Measurements from ENCODE around the gene IFIT1B. TPM values are rescaled to one million over a fixed set of nuclear protein-coding genes. Genes with fewer than 3 reads are reported as not detected.
"Not testable (repeated sequence)": the region's sequence is repeated elsewhere in the genome, so short reads cannot be mapped to it uniquely, and the experiment has no call there.

The IFIT1B gene, protein sequence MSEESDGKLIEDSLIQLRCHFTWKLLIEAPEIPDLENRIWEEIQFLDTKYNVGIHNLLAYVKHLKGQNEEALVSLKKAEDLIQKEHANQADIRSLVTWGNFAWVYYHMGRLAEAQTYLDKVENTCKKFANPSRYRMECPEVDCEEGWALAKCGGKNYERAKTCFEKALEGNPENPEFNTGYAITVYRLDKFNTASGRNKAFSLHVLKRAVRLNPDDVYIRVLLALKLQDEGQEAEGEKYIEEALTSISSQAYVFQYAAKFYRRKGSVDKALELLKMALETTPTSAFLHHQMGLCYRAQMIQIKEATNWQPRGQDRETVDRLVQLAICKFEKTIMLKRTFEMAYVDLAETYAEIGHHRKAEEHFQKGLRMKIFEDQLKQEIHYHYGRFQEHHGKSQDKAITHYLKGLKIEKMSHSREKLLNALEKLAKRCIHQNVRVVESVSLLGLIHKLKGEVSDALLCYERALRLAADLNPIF
- total RNA-seq = under 0.01 TPM

DNA sequence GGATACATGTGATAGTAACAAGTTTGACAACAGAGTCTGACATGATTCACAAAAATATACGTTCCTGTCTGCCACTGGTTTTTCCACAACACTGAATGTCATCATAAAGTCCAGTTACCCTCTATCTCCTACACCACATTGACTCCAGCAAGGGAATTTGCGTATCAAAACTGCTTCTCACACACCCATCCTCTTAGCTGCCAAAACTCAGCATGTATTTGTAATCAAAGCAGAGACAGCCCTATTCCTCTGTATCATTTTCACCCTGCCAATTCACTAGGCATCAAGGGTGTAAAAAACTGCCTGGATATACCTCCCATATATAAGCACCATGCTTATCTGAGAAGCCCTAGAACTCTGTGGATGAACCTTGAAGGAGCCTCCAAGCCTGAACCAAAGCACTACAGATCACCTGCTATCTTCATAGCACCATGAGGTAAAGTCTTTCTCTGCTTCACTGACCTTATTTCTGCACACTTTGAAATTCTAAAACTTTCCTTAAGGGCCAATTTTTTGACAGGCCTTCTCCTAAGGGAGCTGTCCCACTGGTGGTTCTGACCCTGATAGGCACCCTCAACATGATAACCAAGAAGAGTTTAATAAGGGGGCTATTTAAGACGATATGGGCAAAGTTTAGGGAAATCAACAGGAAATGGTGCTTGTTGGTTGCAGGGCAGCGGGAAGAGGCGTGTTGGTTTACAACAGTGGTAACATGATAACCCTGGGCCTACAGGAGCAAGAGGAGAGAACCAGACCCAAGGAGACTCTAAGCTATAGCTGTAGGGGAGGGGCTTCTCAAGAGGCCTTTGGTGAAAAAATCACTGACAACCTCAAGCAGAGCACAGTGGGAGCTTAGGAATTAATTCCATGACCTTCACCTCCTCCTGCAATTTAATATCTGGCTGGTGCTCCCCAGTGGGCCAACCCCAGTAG, at the start of gene IFIT1B:
IFIT1B (plus strand) TSS at position 352 of the 933 bp plus-strand sequence; CDS start at position 432, 80 bp downstream.
- DNase-seq (ENCODE audit: low read depth in 2 of 3, low spot score in 2 of 3) = no peak

- no peak for DNase-seq (ENCODE audit: low read depth in 2 of 3, low spot score in 2 of 3)
Measured at GRCh38 chr10:89329151-89329550, 48.7 kb upstream of the IFIT1B start.

DNA sequence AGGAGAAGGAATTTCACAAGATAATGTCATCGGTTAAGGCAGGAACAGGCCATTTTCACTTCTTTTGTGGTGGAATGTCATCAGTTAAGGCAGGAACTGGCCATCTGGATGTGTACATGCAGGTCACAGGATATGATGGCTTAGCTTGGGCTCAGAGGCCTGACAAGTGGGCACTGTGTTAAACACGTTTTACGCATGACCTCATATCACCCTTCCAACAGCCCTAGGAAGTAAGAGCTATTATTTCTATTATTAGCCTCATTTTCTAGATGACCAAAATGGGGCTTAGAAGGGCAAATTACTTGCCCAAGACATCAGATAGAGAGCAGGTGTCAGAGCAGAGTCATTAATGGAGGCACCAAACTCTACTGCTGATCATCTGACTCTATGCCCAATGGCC, 47.8 kb upstream of the IFIT1B start:
- not testable (repeated sequence) for DNase-seq (ENCODE audit: low read depth in 2 of 3, low spot score in 2 of 3)

GRCh38 chr10:89330537-89331212, 47.2 kb upstream of the IFIT1B start:
- DNase-seq (ENCODE audit: low read depth in 2 of 3, low spot score in 2 of 3) = no peak

DNA sequence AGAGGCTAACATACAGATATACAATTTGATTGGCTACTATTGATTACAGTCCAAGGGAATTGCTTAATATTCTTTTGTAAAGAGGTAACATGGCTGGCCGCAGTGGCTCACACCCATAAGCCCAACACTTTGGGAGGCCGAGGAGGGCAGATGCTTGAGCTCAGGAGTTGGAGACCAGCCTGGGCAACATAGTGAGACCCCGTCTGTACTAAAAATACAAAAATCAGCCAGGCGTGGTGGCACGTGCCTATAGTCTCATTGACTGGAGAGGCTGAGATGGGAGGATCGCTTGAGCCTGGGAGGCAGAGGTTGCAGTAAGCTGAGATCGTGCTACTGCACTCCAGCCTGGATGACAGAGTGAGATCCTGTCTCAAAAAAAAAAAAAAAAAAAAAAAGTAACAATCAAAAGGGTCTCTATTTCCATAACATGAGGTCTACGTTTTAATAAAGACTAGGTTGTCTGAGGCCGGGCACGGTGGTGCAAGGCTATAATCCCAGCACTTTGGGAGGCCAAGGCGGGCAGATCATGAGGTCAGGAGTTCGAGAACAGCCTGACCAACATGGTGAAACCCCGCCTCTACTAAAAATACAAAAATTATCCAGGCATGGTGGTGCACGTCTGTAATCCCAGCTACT, 46.3 kb upstream of the IFIT1B start:
- not testable (repeated sequence) for DNase-seq (ENCODE audit: low read depth in 2 of 3, low spot score in 2 of 3)

DNA sequence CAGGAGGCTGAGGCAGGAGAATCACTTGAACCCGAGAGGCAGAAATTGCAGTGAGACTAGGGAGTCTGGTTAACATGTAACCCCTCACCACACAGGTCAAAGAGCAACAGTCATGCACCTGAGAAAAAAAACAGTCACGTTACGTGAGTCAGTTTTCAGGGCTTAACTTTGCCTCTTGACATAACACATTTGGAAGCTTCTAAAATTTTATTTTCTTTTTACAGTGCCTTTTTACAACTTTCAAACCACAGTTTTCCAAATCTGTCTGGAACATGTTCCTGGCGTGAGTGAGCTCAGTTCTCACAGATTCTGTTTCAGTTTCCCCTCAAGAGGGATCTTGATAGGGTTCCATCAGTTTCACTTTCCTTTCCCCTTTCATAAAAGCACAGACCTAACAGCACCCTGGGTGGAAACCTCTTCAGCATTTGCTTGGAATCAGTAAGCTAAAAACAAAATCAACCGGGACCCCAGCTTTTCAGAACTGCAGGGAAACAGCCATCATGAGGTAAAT, 45.7 kb upstream of the IFIT1B start:
- DNase-seq (ENCODE audit: low read depth in 2 of 3, low spot score in 2 of 3) = peak in 2 of 3 donors; percentile 62 to 77

DNA sequence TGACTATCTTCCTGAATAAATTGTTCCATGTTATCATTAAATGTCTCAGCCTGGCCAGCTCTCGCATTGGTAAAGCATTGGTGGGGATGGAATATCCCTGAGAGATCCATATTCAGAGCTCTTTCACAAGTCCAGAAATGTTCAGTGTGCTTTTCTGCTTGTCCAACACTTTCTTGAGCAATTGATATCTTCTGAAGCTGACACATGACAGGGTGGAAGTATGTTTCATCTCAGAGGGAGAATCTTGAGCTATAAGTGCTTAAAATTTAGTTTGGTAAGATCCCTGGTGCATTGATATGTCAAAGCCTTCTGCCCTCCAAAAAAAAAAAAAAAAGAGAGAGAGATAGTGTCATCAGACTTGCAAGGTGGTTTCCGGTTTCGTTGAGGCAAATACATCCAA, 42.6 kb upstream of the IFIT1B start:
- no peak for DNase-seq (ENCODE audit: low read depth in 2 of 3, low spot score in 2 of 3)

- DNase-seq (ENCODE audit: low read depth in 2 of 3, low spot score in 2 of 3) = no peak
Measured at GRCh38 chr10:89336241-89336640, 41.6 kb upstream of the IFIT1B start.

DNA sequence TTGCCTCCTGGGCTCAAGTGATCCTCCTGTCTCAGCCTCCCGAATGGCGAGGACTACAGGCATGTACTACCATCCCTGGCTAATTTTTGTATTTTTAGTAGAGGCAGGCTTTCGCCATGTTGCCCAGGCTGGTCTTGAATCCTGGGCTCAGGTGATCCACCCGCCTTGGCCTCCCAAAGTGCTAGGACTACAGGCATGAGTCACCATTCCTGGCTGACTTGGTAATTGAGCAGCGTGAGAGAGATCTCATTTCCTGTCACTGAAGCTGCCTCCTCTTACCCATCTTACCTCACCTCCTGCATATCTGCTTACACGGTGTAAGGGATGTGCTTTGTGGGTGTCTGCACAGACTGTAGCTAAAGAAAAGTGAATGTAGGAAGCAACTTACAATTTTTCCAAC, 40.4 kb upstream of the IFIT1B start:
- no peak for DNase-seq (ENCODE audit: low read depth in 2 of 3, low spot score in 2 of 3)

- DNase-seq (ENCODE audit: low read depth in 2 of 3, low spot score in 2 of 3) = no peak
Measured at GRCh38 chr10:89338713-89339112, 39.1 kb upstream of the IFIT1B start.

DNA sequence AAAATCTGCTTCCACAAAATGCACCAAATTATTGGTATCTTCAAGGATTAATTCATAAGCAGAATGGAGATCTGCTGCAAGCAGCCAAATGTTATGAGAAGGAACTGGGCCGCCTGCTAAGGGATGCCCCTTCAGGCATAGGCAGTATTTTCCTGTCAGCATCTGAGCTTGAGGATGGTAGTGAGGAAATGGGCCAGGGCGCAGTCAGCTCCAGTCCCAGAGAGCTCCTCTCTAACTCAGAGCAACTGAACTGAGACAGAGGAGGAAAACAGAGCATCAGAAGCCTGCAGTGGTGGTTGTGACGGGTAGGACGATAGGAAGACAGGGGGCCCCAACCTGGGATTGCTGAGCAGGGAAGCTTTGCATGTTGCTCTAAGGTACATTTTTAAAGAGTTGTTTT, 38.0 kb upstream of the IFIT1B start:
- no peak for DNase-seq (ENCODE audit: low read depth in 2 of 3, low spot score in 2 of 3)

GRCh38 chr10:89341649-89342048, 36.2 kb upstream of the IFIT1B start:
- DNase-seq (ENCODE audit: low read depth in 2 of 3, low spot score in 2 of 3) = no peak

GRCh38 chr10:89342206-89342958, 35.5 kb upstream of the IFIT1B start:
- DNase-seq (ENCODE audit: low read depth in 2 of 3, low spot score in 2 of 3) = no peak

DNA sequence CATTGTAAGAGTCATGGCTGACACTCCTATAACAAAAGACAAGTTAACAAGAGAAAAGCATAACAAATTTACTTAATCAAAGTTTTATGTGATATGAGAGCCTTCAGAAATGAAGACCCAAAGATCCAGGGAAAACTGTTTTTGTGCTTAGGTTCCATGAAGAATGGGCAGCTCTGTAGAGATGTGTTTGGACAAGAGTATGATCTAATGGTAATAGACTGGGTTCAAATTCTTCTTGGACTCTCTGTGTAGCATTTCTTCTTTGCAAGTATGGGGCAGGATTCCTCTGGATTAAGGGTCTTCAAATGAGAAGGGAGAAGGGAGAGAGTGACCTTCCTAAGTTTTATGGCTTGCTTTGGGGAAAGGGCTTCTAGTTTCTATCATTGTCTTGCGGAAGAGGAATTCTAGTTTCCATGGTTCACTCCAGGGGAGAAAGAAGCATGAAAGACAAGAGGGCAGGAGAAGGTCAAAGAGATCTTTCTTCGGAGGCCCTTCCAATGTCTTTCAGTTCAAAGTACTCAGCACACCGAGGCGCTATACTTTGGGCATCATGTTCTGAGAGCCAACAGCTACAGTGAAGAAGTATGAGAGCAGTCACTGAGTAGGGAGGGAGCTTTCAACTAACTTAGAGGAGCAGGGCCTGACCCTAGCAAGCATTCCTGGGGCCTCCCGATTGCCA, 34.6 kb upstream of the IFIT1B start:
- DNase-seq (ENCODE audit: low read depth in 2 of 3, low spot score in 2 of 3) = no peak

DNA sequence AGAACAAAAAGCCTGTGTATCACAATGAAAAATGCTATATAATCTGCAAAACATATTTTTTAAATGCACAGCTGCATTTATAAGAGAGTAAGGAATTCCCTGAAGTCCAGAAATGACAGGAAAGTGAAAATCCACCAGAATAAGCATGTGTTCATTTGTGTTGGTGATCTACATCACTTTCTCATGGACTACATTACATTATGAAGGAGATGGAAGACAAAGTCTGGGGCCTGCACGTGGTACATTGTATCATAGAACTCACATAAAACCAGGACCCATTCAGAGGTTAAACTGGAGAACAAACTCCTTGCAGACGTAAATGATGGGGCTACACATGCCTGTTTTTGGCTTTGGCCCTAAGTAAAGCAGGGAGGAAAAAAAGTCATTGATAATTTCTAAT, 33.7 kb upstream of the IFIT1B start:
- no peak for DNase-seq (ENCODE audit: low read depth in 2 of 3, low spot score in 2 of 3)

GRCh38 chr10:89345367-89346000, 32.4 kb upstream of the IFIT1B start:
- DNase-seq (ENCODE audit: low read depth in 2 of 3, low spot score in 2 of 3) = no peak

- no peak for DNase-seq (ENCODE audit: low read depth in 2 of 3, low spot score in 2 of 3)
Measured at GRCh38 chr10:89346405-89347254, 31.2 kb upstream of the IFIT1B start.
